SU-DHL-6 (cell line): ENCODE results near the gene PCDH7.

Source experiments
- H2AFZ ChIP-seq: fragments of 200-600 bp; sonication (generic); 2 replicates; pipeline ENCODE4 v1.6.1; 2014; ENCODE audit warnings: low read depth, mild to moderate bottlenecking, moderate library complexity, mixed read lengths, antibody characterized with exemption, low read length; ENCODE audit not compliant: severe bottlenecking
- H3F3A ChIP-seq: fragments of 200-600 bp; shearing (Covaris generic); 2 replicates; pipeline ENCODE4 v1.6.0; 2016; ENCODE audit warnings: antibody characterized with exemption, mild to moderate bottlenecking; ENCODE audit not compliant: insufficient read depth
- H3K27ac ChIP-seq: fragments of 200-600 bp; sonication (generic); 2 replicates; pipeline ENCODE4 v1.5.1; 2016; ENCODE audit warnings: low read depth, mild to moderate bottlenecking, low read length, moderate library complexity, mixed read lengths
- H3K27me3 ChIP-seq: fragments of 200-600 bp; sonication (generic), shearing (Covaris generic); 2 replicates; pipeline ENCODE4 v1.6.0; 2014; ENCODE audit warnings: mild to moderate bottlenecking, low read length
- H3K36me3 ChIP-seq: fragments of 200-600 bp; sonication (generic); 2 replicates; pipeline ENCODE4 v1.6.1; 2014; ENCODE audit warnings: mild to moderate bottlenecking, low read length, mixed read lengths
- H3K4me2 ChIP-seq: fragments of 300-600, 200-600 bp; shearing (Covaris generic), sonication (generic); 2 replicates; pipeline ENCODE4 v1.6.0; 2014; ENCODE audit warnings: low read length, low read depth, mild to moderate bottlenecking; ENCODE audit not compliant: poor library complexity, severe bottlenecking
- H3K4me3 ChIP-seq: fragments of 200-600 bp; sonication (generic); 2 replicates; pipeline ENCODE4 v1.5.1; 2014; ENCODE audit warnings: antibody characterized with exemption, low read length, mild to moderate bottlenecking, mixed read lengths; ENCODE audit not compliant: insufficient read depth, poor library complexity, severe bottlenecking
- H3K79me2 ChIP-seq: fragments of 200-600 bp; sonication (generic); 2 replicates; pipeline ENCODE4 v1.6.1; 2014; ENCODE audit warnings: mild to moderate bottlenecking, low read length, moderate library complexity; ENCODE audit not compliant: insufficient read depth
- H3K9ac ChIP-seq: fragments of 200-600 bp; sonication (generic); 2 replicates; pipeline ENCODE4 v1.7.0; 2014; ENCODE audit warnings: mild to moderate bottlenecking, low read length
- H3K9me2 ChIP-seq: fragments of 200-600 bp; sonication (generic); replicated peaks from 2 replicates; pipeline ENCODE4 v1.6.1; 2014; ENCODE audit warnings: low read length; ENCODE audit not compliant: insufficient read depth
- H3K9me3 ChIP-seq: fragments of 200-600 bp; sonication (generic); 2 replicates; pipeline ENCODE4 v1.6.1; 2014; ENCODE audit warnings: low read length, mixed read lengths; ENCODE audit not compliant: insufficient read depth
- H4K20me1 ChIP-seq: fragments of 200-600 bp; sonication (generic); 2 replicates; pipeline ENCODE4 v1.6.1; 2014; ENCODE audit warnings: low read depth, mild to moderate bottlenecking, antibody characterized with exemption, low read length, moderate library complexity, mixed read lengths
- EZH2phosphoT487 ChIP-seq: fragments of 200-600 bp; sonication (generic), shearing (Covaris generic); conservative IDR thresholded peaks from 2 replicates; pipeline ENCODE4 v1.6.1; 2018; ENCODE audit warnings: mild to moderate bottlenecking, antibody characterized with exemption, low read length, moderate library complexity, mixed read lengths
- TF ChIP-seq, protein P1 (sequence below): fragments of 200-600 bp; sonication (generic); IDR thresholded peaks from one replicate; pipeline ENCODE4 v1.5.1; 2017; ENCODE audit warnings: antibody characterized with exemption, mild to moderate bottlenecking, low read length, moderate library complexity; ENCODE audit not compliant: insufficient read depth, poor library complexity, severe bottlenecking

PCDH7 gene

GRCh38 chr4:30744386-30744785 is 24.2 kb downstream of the PCDH7 start:
- Histone ChIP-seq H3F3A (no peaks in the 10 kb centered on the region), H3K36me3 (no peaks in the 10 kb centered on the region), H3K79me2 (no peaks in the 10 kb centered on the region), H2AFZ (no peak overlapping the region), H3K4me3 (no peak overlapping the region), H3K9me2 (no peaks in the 10 kb centered on the region), H3K9me3 (no peaks in the 10 kb centered on the region), H3K27me3 (no peaks in the 10 kb centered on the region), H3K27ac (no peak overlapping the region), H4K20me1 (no peaks in the 10 kb centered on the region), H3K9ac (no peak overlapping the region), H3K4me2 (no peak overlapping the region)
- TF ChIP-seq EZH2phosphoT487: no peak

- Histone ChIP-seq H3K27ac (no peak overlapping the region), H3K27me3 (no peaks in the 10 kb centered on the region), H4K20me1 (no peaks in the 10 kb centered on the region), H3K4me2 (no peak overlapping the region), H3K4me3 (no peak overlapping the region), H3K9me3 (no peaks in the 10 kb centered on the region), H3F3A (no peaks in the 10 kb centered on the region), H3K9me2 (no peaks in the 10 kb centered on the region), H3K36me3 (no peaks in the 10 kb centered on the region), H3K79me2 (no peaks in the 10 kb centered on the region), H3K9ac (no peak overlapping the region), H2AFZ (no peak overlapping the region)
- TF ChIP-seq, protein P1, sequence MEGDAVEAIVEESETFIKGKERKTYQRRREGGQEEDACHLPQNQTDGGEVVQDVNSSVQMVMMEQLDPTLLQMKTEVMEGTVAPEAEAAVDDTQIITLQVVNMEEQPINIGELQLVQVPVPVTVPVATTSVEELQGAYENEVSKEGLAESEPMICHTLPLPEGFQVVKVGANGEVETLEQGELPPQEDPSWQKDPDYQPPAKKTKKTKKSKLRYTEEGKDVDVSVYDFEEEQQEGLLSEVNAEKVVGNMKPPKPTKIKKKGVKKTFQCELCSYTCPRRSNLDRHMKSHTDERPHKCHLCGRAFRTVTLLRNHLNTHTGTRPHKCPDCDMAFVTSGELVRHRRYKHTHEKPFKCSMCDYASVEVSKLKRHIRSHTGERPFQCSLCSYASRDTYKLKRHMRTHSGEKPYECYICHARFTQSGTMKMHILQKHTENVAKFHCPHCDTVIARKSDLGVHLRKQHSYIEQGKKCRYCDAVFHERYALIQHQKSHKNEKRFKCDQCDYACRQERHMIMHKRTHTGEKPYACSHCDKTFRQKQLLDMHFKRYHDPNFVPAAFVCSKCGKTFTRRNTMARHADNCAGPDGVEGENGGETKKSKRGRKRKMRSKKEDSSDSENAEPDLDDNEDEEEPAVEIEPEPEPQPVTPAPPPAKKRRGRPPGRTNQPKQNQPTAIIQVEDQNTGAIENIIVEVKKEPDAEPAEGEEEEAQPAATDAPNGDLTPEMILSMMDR: no peak
These were observed 24.9 kb downstream of the PCDH7 start for GRCh38 chr4:30744957-30745640.

GRCh38 chr4:30746735-30747134 is 26.6 kb downstream of the PCDH7 start:
- Histone ChIP-seq H3F3A (no peaks in the 10 kb centered on the region), H3K4me3 (no peak overlapping the region), H3K4me2 (no peak overlapping the region), H4K20me1 (no peaks in the 10 kb centered on the region), H3K9me3 (no peaks in the 10 kb centered on the region), H3K27ac (no peak overlapping the region), H3K9ac (no peak overlapping the region), H3K9me2 (no peaks in the 10 kb centered on the region), H3K27me3 (no peaks in the 10 kb centered on the region), H3K36me3 (no peaks in the 10 kb centered on the region), H3K79me2 (no peaks in the 10 kb centered on the region), H2AFZ (no peak overlapping the region)
- TF ChIP-seq, protein P1: no peak
- TF ChIP-seq EZH2phosphoT487: no peak

DNA sequence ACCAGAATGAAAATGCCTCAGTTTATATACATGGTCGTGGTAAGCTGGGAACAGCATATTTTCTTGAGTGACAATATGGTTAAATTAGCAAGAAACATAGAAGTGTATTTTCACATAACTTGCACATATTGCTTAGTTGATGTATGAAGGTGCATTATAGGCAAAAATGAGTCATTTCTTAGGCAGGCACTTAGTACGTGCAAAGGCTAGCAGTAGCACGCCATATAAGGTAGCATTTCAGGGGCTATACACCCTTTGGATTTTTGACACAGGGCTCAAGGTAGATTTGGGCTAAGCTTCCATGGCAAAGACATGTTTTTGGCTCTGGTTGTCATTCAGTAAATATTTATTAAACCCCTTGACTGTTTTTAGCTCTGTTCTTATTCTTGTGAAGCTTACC is 33.1 kb downstream of the PCDH7 start:
- H3K4me2 ChIP-seq: no peak overlapping the region
- no peak overlapping the region for H3K27ac ChIP-seq

More for the DNA sequence above, 33.1 kb downstream of the PCDH7 start:
- Histone ChIP-seq H2AFZ (no peak overlapping the region), H3K9ac (no peak overlapping the region), H3K9me2 (no peaks in the 10 kb centered on the region), H3K9me3 (no peaks in the 10 kb centered on the region), H3K79me2 (no peaks in the 10 kb centered on the region), H3F3A (no peaks in the 10 kb centered on the region), H4K20me1 (no peaks in the 10 kb centered on the region), H3K27me3 (no peaks in the 10 kb centered on the region), H3K36me3 (no peaks in the 10 kb centered on the region), H3K4me3 (no peak overlapping the region)
- TF ChIP-seq, protein P1: no peak
- TF ChIP-seq EZH2phosphoT487: no peak
